GM21717 (cell line): ENCODE measurements around the gene NCMAP.
A peak's percentile ranks its signal among the peaks of the same experiment; 100 is the strongest.

Experiments used
- ATAC-seq: cut with Tn5 transposase; IDR thresholded peaks from one replicate; pipeline ENCODE4 v1.9.1; 2021; ENCODE audit warnings: mild to moderate bottlenecking, moderate library complexity; ENCODE audit not compliant: unreplicated experiment

Gene NCMAP

DNA sequence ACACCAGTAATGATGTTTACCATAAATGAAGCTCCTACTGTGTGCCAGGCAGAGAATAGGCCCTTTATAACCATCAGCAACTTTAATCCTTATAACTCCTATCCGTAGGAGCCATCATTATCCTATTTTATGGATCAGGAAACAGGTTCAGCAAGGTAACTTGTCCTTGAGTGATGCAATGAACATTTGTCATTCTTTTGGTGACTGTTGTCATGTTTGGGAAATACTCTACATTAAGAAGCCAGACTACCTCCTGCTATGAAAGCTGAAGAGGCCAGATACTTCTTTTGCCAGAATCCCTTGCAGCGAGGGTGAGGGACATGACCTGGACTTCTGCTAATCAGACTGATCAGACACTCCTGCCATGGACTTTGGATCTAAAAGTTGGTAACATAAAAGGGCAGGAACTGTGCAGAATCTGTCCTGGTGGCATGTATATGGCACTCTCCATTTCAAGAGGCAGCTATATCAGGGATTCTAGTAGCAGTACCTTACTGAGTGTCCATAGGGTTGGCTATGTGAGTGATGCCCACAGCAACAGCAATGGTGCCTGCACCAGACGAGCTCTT, 54.1 kb downstream of the NCMAP start:
- no peak for ATAC-seq

DNA sequence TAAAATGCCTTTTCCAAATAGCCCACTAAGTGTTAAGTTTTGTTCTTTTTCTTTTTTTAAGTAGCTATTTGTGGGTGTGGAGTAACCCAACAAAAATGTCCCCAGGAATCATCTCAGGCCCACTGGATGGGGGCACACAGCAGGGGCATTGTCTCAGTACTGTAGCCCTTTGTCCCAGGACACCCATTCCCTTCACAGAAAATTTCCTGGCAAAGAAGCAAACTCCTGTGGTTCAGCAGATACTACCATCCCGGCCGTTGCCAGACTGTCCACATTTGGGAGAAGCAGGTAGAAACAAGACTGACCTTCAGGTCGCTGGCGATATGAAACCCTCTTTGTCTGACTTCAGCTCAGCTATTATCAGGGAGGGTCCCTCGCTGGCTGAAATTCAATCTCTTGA, 63.5 kb downstream of the NCMAP start:
- no peak for ATAC-seq

DNA sequence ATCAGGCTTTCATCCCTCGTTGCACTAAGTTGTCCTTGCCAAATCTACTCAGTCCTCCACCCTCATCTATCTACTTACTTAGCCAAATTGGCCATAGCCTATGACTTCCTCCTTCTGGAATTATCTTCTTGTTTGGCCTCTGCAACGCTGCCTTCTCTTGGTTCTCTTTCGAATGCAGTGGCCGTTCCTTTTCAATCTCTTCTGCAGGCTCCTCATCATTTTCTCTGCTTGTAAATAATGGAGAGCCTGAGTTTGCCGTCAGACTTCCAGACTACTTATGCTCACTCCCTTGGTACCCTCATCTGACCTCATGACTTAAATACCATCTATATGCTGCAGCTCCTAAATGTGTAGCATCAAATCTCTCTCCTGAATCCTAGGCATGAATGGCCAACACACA, 64.8 kb downstream of the NCMAP start:
- no peak for ATAC-seq

DNA sequence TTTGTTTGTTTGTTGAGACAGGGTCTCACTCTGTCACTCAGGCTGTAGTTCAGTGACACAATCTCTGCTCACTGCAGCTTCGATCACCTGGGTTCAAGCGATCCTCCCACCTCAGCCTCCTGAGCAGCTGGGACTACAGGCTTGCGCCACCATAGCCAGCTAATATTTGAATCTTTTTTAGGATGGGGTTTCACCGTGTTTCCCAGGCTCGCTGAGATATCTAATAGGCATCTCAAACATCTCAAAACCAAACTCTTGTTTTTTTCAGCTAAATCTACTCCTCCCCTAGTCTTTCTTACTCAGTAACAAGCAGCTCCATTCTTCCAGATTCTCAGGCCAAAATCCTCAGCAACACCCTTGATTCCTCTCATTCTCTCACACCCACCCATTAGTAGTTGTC, 65.2 kb downstream of the NCMAP start:
- ATAC-seq: no peak

DNA sequence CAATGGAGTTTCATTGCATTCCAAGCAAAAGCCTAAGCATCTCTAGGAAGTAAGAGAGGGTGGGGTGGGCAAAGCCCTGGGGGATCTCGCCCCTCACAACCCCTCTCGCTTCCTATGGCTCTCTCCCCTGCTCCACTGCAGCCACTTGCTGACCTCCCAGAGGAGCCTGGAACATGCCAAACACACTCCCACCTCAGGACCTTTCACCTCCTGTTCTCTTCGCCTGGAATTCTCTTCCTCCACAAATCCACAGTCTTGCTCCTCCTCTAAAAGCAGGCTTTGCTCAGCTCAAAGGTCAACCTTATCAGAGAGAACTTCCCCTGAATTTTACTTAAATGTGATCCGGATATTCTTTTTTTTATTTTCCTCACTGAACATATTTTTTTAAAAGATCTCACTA, 66.3 kb downstream of the NCMAP start:
- no peak for ATAC-seq

DNA sequence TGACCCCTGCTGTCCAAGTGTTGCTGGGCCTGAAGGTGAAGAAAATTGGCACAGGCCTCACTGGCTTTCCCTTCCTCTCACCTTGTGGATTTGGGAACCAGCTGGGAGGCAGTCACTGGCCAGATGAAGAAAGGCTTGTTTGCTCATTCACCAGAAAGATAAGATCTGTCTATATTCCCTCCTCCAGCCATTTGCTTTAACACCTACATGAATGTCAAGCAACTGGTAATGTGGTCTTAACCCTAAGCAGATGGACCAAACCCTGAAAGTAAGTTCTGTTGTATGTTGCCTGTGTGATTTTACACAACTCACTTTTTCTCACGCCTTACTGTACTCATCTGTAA, 76.9 kb downstream of the NCMAP start:
- ATAC-seq: no peak

- no peak for ATAC-seq
Measured at GRCh38 chr1:24635195-24635843, 79.4 kb downstream of the NCMAP start.

DNA sequence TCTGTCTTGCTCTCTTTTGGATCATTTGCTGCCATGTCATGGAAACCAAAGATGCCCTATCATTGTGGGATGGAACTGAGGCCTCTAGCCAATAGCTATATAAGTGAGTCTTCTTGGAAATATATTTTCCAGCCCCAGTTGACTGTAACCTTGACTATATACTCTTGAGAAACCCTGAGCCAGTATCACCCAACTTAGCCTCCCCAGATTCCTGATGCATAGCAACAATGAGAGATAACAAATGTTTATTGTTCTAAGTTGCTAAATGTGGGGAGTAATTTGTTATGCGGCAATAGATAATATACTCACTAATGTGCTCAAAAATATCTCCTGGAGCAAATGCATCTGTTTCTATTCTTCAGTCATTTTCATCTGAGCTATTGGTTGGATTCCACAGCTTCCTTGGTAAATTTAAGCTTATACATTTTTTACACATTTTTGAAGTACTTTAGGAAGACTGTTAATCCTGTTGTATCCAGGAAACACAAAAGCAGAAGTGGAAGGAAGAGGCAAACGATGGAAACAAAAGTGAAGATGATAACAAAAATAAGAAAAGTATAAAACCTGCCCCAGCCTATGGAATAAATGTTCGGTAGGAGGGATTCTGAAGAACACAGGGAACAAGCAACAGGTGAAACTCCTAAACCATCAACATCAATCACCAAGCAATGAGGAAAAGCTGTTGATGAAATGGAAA, 80.9 kb downstream of the NCMAP start:
- no peak for ATAC-seq

DNA sequence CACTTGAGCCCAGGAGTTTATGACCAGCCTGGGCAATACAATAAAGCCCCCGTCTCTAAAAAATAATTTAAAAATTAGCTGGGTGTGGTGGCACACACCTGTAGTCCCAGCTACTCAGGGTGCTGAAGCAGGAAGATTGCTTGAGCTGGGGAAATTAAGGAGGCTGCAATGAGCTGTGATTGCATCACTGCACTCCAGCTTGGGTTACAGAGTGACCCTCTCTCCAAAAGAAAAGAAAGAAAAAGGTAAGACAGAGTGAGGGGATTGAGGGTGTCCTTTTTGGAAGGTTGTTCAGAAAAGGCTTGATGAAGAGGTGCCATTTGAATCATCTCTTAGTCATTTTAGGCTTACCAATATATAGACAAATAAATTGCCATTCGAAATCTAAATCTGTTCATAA, 83.2 kb downstream of the NCMAP start:
- no peak for ATAC-seq

DNA sequence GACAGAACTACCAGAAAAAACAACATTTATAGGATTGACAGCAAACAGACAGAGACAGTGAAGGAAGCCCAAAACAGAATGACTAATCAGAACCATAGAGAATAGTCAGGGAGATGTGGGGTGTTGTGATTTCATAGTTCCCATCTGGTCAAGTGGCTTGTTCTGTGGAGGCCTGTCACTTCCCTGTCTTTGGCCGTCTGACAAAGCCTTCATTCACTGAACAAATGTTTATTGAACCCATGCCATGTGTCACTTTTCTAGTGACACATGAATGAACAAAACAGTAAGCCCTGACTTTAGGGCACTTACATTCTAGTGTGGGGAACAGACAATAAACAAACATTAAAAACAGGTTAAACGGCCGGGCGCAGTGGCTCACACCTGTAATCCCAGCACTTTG, 84.0 kb downstream of the NCMAP start:
- no peak for ATAC-seq

DNA sequence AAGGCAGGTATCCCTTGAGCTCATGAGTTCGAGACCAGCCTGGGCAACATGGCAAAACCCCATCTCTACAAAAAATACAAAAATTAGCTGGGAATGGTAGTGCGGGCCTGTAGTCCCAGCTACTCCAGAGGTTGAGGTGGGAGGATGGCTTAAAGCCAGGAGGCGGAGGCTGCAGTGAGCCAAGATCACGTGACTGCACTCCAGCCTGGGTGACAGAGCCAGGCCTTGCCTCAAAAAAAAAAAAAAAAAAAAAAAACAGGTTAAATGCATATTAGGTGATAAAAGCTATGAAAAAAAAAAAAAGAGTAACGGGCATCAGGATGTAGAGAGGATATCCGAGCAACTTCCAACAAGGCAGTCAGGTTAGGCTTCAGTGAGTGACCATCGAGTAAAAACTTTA, 84.4 kb downstream of the NCMAP start:
- ATAC-seq: no peak

- no peak for ATAC-seq
Measured at GRCh38 chr1:24641646-24642151, 85.8 kb downstream of the NCMAP start.

GRCh38 chr1:24642481-24643362, 86.8 kb downstream of the NCMAP start, which contains the start of gene SRRM1:
Gene SRRM1 (plus strand): TSS chr1:24643302. CDS start chr1:24643327, 25 bp downstream.
- peak; percentile 89 for ATAC-seq

- peak; percentile 24 for ATAC-seq
Measured at GRCh38 chr1:24643363-24644099, 87.6 kb downstream of the NCMAP start.

GRCh38 chr1:24644100-24644384, 88.2 kb downstream of the NCMAP start:
- ATAC-seq: no peak

DNA sequence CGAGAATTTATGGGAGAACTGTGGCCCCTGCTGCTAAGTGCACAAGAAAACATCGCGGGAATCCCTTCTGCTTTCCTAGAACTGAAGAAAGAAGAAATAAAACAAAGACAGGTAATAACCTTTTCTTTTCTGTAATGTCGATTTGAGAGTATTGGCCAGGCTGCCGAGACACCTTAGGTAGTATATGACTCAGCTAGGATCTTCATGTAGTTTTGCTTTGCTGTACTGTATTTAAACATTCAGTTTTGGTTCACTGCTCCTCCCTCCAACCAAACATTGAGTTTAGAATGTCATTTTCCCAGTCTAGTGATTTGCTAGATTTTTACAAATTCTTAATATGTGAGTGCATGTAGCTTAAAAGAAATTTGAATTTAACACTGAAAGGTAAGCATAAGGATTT, 93.0 kb downstream of the NCMAP start:
- ATAC-seq: no peak

- ATAC-seq: no peak
Measured at GRCh38 chr1:24652382-24652781, 96.5 kb downstream of the NCMAP start.

GRCh38 chr1:24654010-24654409, 98.1 kb downstream of the NCMAP start:
- ATAC-seq: no peak

DNA sequence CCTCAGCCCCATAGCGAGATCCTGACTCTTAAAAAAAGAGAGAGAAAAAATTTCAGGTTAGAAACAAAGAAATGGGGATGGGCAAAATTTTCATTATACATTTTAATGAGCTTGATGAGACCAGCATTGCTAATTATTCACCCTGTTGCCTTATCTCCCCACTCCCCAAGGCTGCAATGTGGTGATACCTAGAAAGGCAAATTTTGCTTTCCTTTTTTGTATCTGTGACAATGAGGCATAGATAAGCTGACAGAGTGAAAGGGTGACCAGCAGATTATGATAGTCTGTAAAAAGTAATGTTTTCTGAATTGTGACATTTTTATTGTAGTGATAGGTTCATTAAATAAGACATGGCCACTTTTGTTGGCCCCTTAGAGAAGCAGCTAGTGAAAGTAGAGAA, 100.2 kb downstream of the NCMAP start:
- ATAC-seq: no peak

DNA sequence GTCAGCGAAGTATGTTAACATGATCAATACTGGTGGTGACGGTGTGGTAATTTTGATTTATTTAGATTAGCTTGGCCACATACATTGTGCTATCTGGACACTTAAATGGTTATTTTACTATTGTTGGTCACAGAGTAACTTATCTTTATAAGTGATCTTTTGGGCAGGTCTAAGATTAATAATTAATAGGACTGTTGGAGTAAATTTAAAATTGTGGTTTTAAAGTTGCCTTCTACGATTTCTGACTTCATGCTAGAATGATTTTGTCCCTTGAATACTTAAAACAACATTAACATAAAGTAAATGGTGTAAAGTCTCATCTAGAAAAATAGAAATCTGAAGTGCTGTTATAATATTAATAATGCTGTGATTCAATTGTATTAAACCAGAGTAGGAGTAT, 101.9 kb downstream of the NCMAP start:
- no peak for ATAC-seq
